Kidney glomerular epithelial cell (primary cell): ENCODE measurements around the gene GRIA4.
"Not testable (repeated sequence)": the region's sequence is repeated elsewhere in the genome, so short reads cannot be mapped to it uniquely, and the experiment has no call there.

Experiments
- DNase-seq: peaks from one replicate; lab custom pipeline; 2025; lab: John Stamatoyannopoulos, UW

Gene GRIA4

DNA sequence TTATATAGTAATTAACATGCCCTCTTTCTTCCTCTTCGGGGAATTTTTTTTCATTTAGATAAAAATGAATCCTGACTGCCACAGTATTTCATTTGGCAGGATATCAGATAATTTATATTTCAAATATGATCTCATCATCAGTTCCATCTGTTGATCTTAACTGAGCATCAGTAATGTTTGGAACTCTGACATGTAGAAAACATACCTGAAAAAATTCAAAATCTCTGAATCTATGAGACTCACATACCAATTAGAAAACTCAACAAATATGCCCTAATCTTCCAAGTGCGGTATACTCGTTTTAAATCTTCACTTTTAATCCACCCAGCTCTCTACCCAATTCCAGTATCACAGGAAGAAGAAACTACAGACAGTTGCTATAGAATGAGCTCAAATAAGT is 250.2 kb downstream of the GRIA4 start:
- DNase-seq: no peak

- peak; percentile 30 for DNase-seq
Observed at GRCh38 chr11:105861225-105861624, 251.4 kb downstream of the GRIA4 start.

GRCh38 chr11:105862736-105863367 is 253.0 kb downstream of the GRIA4 start:
- DNase-seq: peak; percentile 65

DNA sequence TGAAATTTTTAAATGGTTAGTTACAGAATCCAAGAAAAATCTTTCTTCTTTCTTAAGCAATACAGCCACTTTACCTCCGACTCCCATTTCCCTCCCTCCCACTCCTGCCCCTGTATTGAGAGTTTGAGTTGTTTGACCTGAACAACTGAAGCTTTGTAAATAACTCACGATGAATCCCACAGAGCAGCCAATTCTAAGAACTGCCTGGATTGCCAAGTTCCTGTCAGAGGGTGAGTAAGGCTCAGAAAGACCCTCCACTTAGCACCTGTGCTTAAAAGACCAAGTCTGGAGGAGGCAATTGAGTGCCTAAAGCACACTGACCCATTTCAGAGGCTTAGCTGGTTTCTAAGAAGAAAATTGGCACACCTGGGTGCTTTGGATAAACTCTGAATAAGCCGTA is 253.7 kb downstream of the GRIA4 start:
- DNase-seq: no peak

GRCh38 chr11:105867742-105868141 is 257.9 kb downstream of the GRIA4 start:
- DNase-seq: no peak

DNA sequence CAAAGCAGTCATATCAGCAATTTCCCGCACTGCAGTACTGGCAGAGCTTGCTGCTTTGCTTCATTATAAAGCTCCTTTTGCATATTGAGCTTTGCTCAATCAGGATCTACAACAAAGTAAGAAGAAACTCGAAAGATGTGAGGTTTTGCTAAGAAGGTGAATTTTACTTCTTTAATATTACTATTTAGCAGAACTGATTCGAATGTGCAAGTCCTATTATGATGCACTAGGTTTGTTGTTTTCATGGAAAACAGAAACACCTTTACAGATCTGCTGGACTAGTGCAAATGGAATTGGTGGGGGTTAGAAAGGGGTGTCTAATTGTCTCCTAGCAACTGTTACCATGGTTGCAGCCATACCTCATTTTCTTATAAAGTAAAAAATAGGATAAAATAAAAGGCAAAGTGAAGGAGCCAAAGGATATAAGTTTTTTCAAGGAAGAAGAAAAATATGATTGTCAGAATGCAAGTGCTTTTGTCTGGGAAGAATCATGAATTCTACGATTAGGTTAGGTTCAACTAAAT is 259.0 kb downstream of the GRIA4 start:
- DNase-seq: no peak

GRCh38 chr11:105870516-105871113 is 260.7 kb downstream of the GRIA4 start:
- DNase-seq: no peak

- no peak for DNase-seq
Observed at GRCh38 chr11:105878510-105878909, 268.6 kb downstream of the GRIA4 start.

DNA sequence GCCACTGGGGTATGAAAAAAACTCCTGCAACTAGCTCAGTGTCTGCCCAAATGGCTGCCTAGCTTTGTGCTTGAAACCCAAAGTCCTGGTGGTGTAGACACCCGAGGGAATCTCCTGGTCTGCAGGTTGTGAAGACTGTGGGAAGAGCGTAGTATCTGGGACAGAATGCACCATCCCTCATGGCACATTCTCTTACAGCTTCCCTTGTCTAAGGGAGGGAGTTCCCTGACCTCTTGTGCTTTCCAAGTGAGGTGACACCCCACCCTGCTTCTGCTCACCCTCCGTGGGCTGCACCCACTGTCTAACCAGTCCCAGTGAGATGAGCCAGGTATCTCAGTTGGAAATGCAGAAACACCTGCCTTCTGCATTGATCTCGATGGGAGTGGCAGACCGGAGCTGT is 269.1 kb downstream of the GRIA4 start:
- not testable (repeated sequence) for DNase-seq

GRCh38 chr11:105881027-105881426 is 271.2 kb downstream of the GRIA4 start:
- DNase-seq: no peak

DNA sequence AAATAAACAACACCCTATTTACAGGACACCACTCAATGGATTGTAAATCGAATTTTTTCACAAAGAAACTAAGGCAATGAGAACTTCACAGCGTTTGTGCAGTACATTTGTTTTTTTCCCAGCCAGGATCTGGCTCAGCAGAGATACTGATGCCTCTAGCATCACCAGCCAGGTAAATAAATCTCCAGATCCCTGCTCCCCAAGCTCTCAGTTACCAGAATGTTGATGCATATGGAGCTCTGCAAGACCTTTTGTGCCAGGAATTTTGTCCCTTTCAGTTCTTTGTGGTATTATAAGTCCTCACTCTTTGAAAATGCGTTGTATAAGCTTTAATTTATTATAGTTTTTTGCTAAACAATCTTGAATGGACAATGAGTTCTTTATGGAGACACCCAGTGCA is 274.6 kb downstream of the GRIA4 start:
- no peak for DNase-seq

DNA sequence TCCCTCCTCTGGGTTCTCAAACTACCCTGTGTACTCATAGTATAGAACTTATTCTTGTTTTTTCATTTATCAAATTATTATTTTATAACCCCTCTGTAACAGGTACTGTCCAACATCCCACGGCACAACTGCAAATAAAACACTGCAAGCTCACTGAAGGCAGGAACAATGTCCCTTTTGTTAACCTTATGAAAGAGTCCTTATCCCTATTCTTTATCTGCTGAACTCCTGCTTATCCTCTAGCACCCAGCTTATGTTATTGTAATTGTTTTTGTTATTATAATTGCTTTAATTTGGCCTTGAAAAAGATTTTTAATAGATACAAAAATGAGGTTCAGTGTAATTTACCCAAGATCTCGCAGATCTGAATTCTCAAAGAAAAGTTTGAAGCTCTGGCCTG is 281.8 kb downstream of the GRIA4 start:
- no peak for DNase-seq

GRCh38 chr11:105897161-105897560 is 287.3 kb downstream of the GRIA4 start:
- no peak for DNase-seq

DNA sequence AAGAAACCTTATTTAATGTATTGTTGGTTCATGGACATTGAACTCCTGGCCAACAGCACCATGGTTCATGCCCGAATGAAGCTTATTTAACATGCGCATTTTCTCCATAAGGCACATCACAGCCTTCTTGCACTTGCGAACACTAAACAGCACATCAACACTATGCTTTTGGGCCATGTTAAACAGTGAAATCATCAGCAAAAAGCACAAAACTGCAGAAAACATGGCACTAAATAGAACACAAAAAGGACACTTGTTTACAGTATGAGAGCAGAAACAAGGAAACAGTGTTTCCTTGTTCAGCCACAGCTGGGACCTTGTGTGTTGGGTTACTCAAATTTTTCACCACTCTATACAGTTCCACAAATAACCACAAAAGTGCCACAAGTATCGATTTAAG is 289.9 kb downstream of the GRIA4 start:
- DNase-seq: no peak

- DNase-seq: no peak
Observed at GRCh38 chr11:105900515-105901035, 290.7 kb downstream of the GRIA4 start.

- DNase-seq: no peak
Observed at GRCh38 chr11:105903113-105903512, 293.2 kb downstream of the GRIA4 start.

DNA sequence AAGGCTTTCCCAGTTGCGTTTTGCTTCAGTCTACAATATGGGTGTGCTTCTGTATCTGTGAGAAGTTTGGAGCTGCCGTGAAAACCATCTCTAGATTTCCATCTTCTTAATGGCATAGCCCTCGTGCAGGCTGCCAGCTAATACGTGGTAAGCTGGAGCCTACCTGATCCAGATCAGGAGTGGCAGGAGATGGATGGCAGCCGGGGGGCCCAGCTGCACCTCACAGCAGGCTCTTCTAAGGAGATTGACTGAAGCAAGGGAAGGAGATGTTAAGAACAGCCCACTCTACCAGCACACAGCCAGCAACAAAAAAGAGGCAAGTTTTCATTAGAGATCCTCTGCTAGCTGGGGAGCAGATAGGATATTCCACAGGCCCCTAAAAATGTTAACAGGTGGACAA is 296.6 kb downstream of the GRIA4 start:
- no peak for DNase-seq

GRCh38 chr11:105907319-105907718 is 297.4 kb downstream of the GRIA4 start:
- DNase-seq: no peak

- no peak for DNase-seq
Observed at GRCh38 chr11:105910095-105910715, 300.3 kb downstream of the GRIA4 start.

- no peak for DNase-seq
Observed at GRCh38 chr11:105911454-105911853, 301.6 kb downstream of the GRIA4 start.

DNA sequence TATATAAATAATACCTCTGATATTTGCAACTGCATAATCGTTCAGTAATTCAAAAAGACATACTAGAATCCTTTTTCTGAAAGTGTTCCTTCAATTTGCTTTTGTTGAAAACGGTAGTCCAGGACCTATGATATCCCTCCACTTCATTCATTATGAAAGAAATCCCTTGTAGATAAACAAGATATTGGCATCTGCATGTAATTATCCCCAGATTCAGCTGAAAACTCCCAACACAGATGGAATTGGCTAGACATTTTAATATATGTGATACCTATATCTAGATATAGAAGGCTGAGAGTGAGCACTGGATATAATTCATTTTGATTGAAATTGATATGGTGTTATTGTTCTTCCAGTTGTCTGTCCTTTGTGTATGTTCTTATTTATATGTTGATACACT is 302.8 kb downstream of the GRIA4 start:
- no peak for DNase-seq

DNA sequence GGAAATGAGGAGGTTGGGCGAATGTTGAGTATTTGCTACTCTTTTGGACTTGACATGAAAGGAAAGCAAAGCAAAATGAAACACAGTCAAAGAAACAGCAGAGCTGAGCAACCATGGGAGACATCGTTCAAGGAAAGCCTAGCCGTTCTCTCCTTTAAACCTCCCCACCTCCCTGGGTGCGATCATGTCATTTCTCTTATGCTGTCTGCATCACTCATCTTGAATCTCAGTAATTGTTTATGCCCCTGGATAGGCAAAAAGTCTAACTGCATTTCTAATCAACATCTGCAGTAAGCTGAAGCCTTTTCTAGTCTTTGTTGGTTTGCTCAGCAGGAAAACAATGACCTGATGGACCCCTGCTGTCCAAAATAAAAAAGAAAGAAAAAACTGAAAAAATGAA is 305.1 kb downstream of the GRIA4 start:
- DNase-seq: no peak

DNA sequence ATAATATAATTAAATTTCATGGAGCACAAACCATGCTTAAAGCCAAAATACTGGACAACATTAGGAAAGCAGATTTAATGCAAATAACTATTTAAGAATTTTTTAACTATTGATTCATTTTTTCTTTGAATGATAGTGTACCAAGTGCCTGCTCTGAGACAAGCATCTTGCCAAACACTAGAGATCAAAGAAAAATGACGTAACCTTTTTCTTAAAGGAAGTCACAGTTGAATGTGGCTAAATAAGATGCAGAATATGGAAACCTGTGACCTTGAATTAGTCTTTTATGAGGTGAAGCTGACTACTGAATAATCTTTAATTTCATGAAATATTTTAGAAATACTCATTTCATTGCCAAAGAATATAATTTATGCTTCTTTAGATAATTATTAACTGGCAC is 308.2 kb downstream of the GRIA4 start:
- DNase-seq: no peak
